Naive thymus-derived CD4-positive, alpha-beta T cell (primary cell): ENCODE measurements around the gene INO80B. TPM values are rescaled to one million over a fixed set of nuclear protein-coding genes. Genes with fewer than 3 reads are reported as not detected.

ENCODE experiments used
- polyA plus RNA-seq, 2 donors: library from polyadenylated mRNA; unstranded; fragments of 300-500 nt; fragmentation: Illumina TruSeq; gene quantifications; one replicate each; pipeline ENCODE4 v1.2.3, GENCODE V29; 2021
- total RNA-seq, 6 experiments: library from RNA in 5 of 6; stranded (reverse) in 5 of 6; gene quantifications; 1 replicate in 5 of 6; 2 replicates in 1 of 6; pipeline ENCODE4 v1.2.3 and lab custom pipeline; 2021 to 2026

INO80B gene
- total and polyA plus RNA-seq, 7 experiments from 2014 or later: 11.6 to 96.5 (median 44.9) TPM

Other genes starting within 250 kb of the INO80B start
- 10 to 100 TPM in 4 of 5 experiments, 1 to 10 TPM in 1; 2.0 to 20.8 (median 18.5) TPM for gene SLC4A5, start 111.7 kb upstream of the INO80B start, total RNA-seq
- 1 to 10 TPM in 1 of 2 donors, under 1 TPM in 1; 0.59 to 3.3 TPM for gene SLC4A5, start 111.7 kb upstream of the INO80B start, polyA plus RNA-seq
- 100 to 1,000 TPM in 2 of 5 experiments, 10 to 100 TPM in 3; 73.6 to 113 (median 98.5) TPM for gene DCTN1, start 74.8 kb upstream of the INO80B start, total RNA-seq
- 10 to 100 TPM; 52.1 to 77.2 TPM for gene DCTN1, start 74.8 kb upstream of the INO80B start, polyA plus RNA-seq
- 10 to 100 TPM in 1 of 5 experiments, 1 to 10 TPM in 4; 4.3 to 10.5 (median 6.8) TPM for gene C2orf81, start 33.5 kb upstream of the INO80B start, total RNA-seq
- 1 to 10 TPM; 7.9 to 8.6 TPM for gene C2orf81, start 33.5 kb upstream of the INO80B start, polyA plus RNA-seq
- 10 to 100 TPM; 26.5 to 78.5 (median 30.8) TPM for gene WDR54, start 33.4 kb upstream of the INO80B start, total RNA-seq
- 10 to 100 TPM; 38.8 to 68.2 TPM for gene WDR54, start 33.4 kb upstream of the INO80B start, polyA plus RNA-seq
- 1 to 10 TPM in 2 of 5 experiments, under 1 TPM in 1, not detected in 2; 0.97 to 1.5 (median 1.3) TPM for gene RTKN, start 13.2 kb upstream of the INO80B start, total RNA-seq
- under 1 TPM; 0.26 to 0.28 TPM for gene RTKN, start 13.2 kb upstream of the INO80B start, polyA plus RNA-seq
- gene WBP1, start 3.4 kb downstream of the INO80B start, total RNA-seq: 100 to 1,000 TPM in 2 of 5 experiments, 10 to 100 TPM in 3; 53.6 to 127 (median 85.4) TPM
- 10 to 100 TPM; 33.3 to 45.4 TPM for gene WBP1, start 3.4 kb downstream of the INO80B start, polyA plus RNA-seq
- 10 to 100 TPM; 61.0 to 88.5 (median 74.3) TPM for gene MOGS, start 10.3 kb downstream of the INO80B start, total RNA-seq
- 10 to 100 TPM; 31.2 to 40.7 TPM for gene MOGS, start 10.3 kb downstream of the INO80B start, polyA plus RNA-seq
- gene MRPL53, start 17.6 kb downstream of the INO80B start, total RNA-seq: 100 to 1,000 TPM in 2 of 5 experiments, 10 to 100 TPM in 3; 45.7 to 108 (median 94.5) TPM
- gene MRPL53, start 17.6 kb downstream of the INO80B start, polyA plus RNA-seq: 100 to 1,000 TPM; 138 to 175 TPM
- 10 to 100 TPM; 21.4 to 75.2 (median 33.8) TPM for gene CCDC142, start 27.9 kb downstream of the INO80B start, total RNA-seq
- gene CCDC142, start 27.9 kb downstream of the INO80B start, polyA plus RNA-seq: 10 to 100 TPM; 13.1 to 23.9 TPM
- gene TTC31, start 28.0 kb downstream of the INO80B start, total RNA-seq: 10 to 100 TPM; 35.5 to 50.4 (median 43.6) TPM
- 10 to 100 TPM; 19.8 to 24.5 TPM for gene TTC31, start 28.0 kb downstream of the INO80B start, polyA plus RNA-seq
- gene LBX2, start 44.5 kb downstream of the INO80B start, total RNA-seq: under 1 TPM in 2 of 5 experiments, not detected in 3; 0.44 to 0.65 TPM
- not detected for gene LBX2, start 44.5 kb downstream of the INO80B start, polyA plus RNA-seq
- gene PCGF1, start 52.6 kb downstream of the INO80B start, total RNA-seq: 10 to 100 TPM; 25.7 to 37.0 (median 31.2) TPM
- 10 to 100 TPM in 1 of 2 donors, 1 to 10 TPM in 1; 9.0 to 25.0 TPM for gene PCGF1, start 52.6 kb downstream of the INO80B start, polyA plus RNA-seq
- gene TLX2, start 59.4 kb downstream of the INO80B start, total RNA-seq: under 1 TPM in 2 of 5 experiments, not detected in 3; 0.34 to 0.66 TPM
- not detected for gene TLX2, start 59.4 kb downstream of the INO80B start, polyA plus RNA-seq
- under 1 TPM; 0.13 to 0.95 (median 0.59) TPM for gene DQX1, start 71.1 kb downstream of the INO80B start, total RNA-seq
- gene DQX1, start 71.1 kb downstream of the INO80B start, polyA plus RNA-seq: not detected
- gene AUP1, start 74.6 kb downstream of the INO80B start, total RNA-seq: 100 to 1,000 TPM; 121 to 160 (median 144) TPM
- gene AUP1, start 74.6 kb downstream of the INO80B start, polyA plus RNA-seq: 10 to 100 TPM; 69.7 to 73.6 TPM
- 10 to 100 TPM; 16.9 to 46.2 (median 37.7) TPM for gene HTRA2, start 74.8 kb downstream of the INO80B start, total RNA-seq
- 10 to 100 TPM; 22.4 to 22.6 TPM for gene HTRA2, start 74.8 kb downstream of the INO80B start, polyA plus RNA-seq
- gene LOXL3, start 98.9 kb downstream of the INO80B start, total RNA-seq: 1 to 10 TPM in 2 of 5 experiments, under 1 TPM in 3; 0.50 to 6.9 (median 0.81) TPM
- under 1 TPM in 1 of 2 donors, not detected in 1; 0.17 TPM for gene LOXL3, start 98.9 kb downstream of the INO80B start, polyA plus RNA-seq
- gene DOK1, start 99.6 kb downstream of the INO80B start, total RNA-seq: 10 to 100 TPM in 4 of 5 experiments, 1 to 10 TPM in 1; 7.0 to 39.5 (median 32.9) TPM
- gene DOK1, start 99.6 kb downstream of the INO80B start, polyA plus RNA-seq: 10 to 100 TPM; 11.8 to 24.2 TPM
- under 1 TPM in 1 of 5 experiments, not detected in 4; 0.39 TPM for gene M1AP, start 193.2 kb downstream of the INO80B start, total RNA-seq
- not detected for gene M1AP, start 193.2 kb downstream of the INO80B start, polyA plus RNA-seq
- gene SEMA4F, start 199.2 kb downstream of the INO80B start, total RNA-seq: 10 to 100 TPM in 3 of 5 experiments, 1 to 10 TPM in 2; 5.7 to 23.6 (median 11.0) TPM
- 1 to 10 TPM; 6.9 to 8.6 TPM for gene SEMA4F, start 199.2 kb downstream of the INO80B start, polyA plus RNA-seq